PC-3 (cell line): ENCODE results near the gene TNNT1. TPM values are rescaled to one million over a fixed set of nuclear protein-coding genes. Genes with fewer than 3 reads are reported as not detected.
A peak's percentile ranks its signal among the peaks of the same experiment; 100 is the strongest.

Experiments used
- ATAC-seq: fragments of 200-7000 bp; cut with Tn5 transposase; 2 replicates; pipeline ENCODE4 v1.9.1; 2020; ENCODE audit warnings: mild to moderate bottlenecking, moderate library complexity
- BruUV-seq: library from RNA; stranded (reverse); fragments of 400-500 nt; replicated peaks from 2 replicates; lab custom pipeline; 2021; lab: Mats Ljungman, UMichigan
- CTCF ChIA-PET: fragments of 300-600 bp; sonication (Branson Sonifier 250); formaldehyde crosslinking; loops from one replicate; lab custom pipeline; 2022; ENCODE audit warnings: antibody characterized with exemption; lab: Charles Lee
- POLR2A ChIA-PET: fragments of 300-600 bp; sonication (Branson Sonifier 250); formaldehyde crosslinking; loops from one replicate; lab custom pipeline; 2022; ENCODE audit warnings: antibody characterized with exemption; ENCODE audit not compliant: unreplicated experiment; lab: Charles Lee
- DNase-seq: peaks from one replicate; pipeline ENCODE4 v3.0.0-alpha.2; 2015
- H2AFZ ChIP-seq: fragments of 300-600 bp; sonication (generic); 2 replicates; pipeline ENCODE4 v1.6.0; 2016; ENCODE audit warnings: antibody characterized with exemption, low read length
- H3F3A ChIP-seq: fragments of 300-600 bp; sonication (generic); one replicate; pipeline ENCODE4 v1.6.0; 2017; ENCODE audit warnings: antibody characterized with exemption, low read length, control low read depth, mild to moderate bottlenecking; ENCODE audit not compliant: unreplicated experiment
- H3K27ac ChIP-seq: fragments of 300-600 bp; sonication (generic); 2 replicates; pipeline ENCODE4 v1.5.1; 2016; ENCODE audit warnings: mild to moderate bottlenecking, low read length
- H3K27me3 ChIP-seq: fragments of 300-600 bp; sonication (generic); 2 replicates; pipeline ENCODE4 v1.6.1; 2016; ENCODE audit warnings: low read length, mixed read lengths
- H3K36me3 ChIP-seq: fragments of 300-600 bp; sonication (generic); 2 replicates; pipeline ENCODE4 v1.6.1; 2016; ENCODE audit warnings: low read depth, mixed run types, low read length, mixed read lengths
- H3K4me1 ChIP-seq: fragments of 300-600 bp; sonication (generic); 2 replicates; pipeline ENCODE4 v1.5.1; 2016; ENCODE audit warnings: low read length; ENCODE audit not compliant: insufficient read depth
- H3K4me2 ChIP-seq: fragments of 300-600 bp; sonication (generic); 2 replicates; pipeline ENCODE4 v1.6.0; 2016; ENCODE audit warnings: low read length
- H3K4me3 ChIP-seq: fragments of 300-600 bp; sonication (generic); 2 replicates; pipeline ENCODE4 v1.5.1; 2016; ENCODE audit warnings: mild to moderate bottlenecking, low read length, mixed read lengths
- H3K79me2 ChIP-seq: fragments of 300-600 bp; sonication (generic); 2 replicates; pipeline ENCODE4 v1.6.1; 2017; ENCODE audit warnings: low read length, mixed read lengths
- H3K9ac ChIP-seq: fragments of 300-600 bp; sonication (generic); 2 replicates; pipeline ENCODE4 v1.6.0; 2016; ENCODE audit warnings: mild to moderate bottlenecking, low read length
- H3K9me2 ChIP-seq: fragments of 300-600 bp; sonication (generic); replicated peaks from 2 replicates; pipeline ENCODE4 v1.6.1; 2016; ENCODE audit warnings: mixed run types, low read length, mixed read lengths
- H3K9me3 ChIP-seq: fragments of 300-600 bp; sonication (generic); 2 replicates; pipeline ENCODE4 v1.6.1; 2016; ENCODE audit warnings: low read length, mixed read lengths
- H4K20me1 ChIP-seq: fragments of 300-600 bp; sonication (generic); 2 replicates; pipeline ENCODE4 v1.6.1; 2016; ENCODE audit warnings: low read length, mixed read lengths
- EZH2 ChIP-seq: fragments of 300-600 bp; sonication (generic); IDR thresholded peaks from one replicate; pipeline ENCODE4 v1.6.1; 2017; ENCODE audit warnings: antibody characterized with exemption, mild to moderate bottlenecking, low read length; ENCODE audit not compliant: unreplicated experiment
- EZH2phosphoT487 ChIP-seq: fragments of 300-600 bp; sonication (generic); IDR thresholded peaks from 2 replicates; pipeline ENCODE4 v1.6.1; 2018; ENCODE audit warnings: mild to moderate bottlenecking, antibody characterized with exemption, low read length, borderline replicate concordance
- intact Hi-C: fragments of 100-400 bp; cut with micrococcal nuclease; formaldehyde crosslinking; loops from 2 replicates; pipeline ENCODE4 v1.9.0; 2023
- total RNA-seq: library from RNA; depleted of rRNA; stranded (reverse); fragments of >200 nt; gene quantifications from 2 replicates; pipeline ENCODE4 v1.2.3, GENCODE V29; 2014
- TF ChIP-seq, protein P1 (sequence below): fragments of 300-600 bp; sonication (generic); conservative IDR thresholded peaks from 2 replicates; pipeline ENCODE4 v1.5.1; 2017; ENCODE audit warnings: antibody characterized with exemption, low read depth, mild to moderate bottlenecking, low read length

The TNNT1 gene
- total RNA-seq, 1 experiment from 2014 or later = 266 TPM

DNA sequence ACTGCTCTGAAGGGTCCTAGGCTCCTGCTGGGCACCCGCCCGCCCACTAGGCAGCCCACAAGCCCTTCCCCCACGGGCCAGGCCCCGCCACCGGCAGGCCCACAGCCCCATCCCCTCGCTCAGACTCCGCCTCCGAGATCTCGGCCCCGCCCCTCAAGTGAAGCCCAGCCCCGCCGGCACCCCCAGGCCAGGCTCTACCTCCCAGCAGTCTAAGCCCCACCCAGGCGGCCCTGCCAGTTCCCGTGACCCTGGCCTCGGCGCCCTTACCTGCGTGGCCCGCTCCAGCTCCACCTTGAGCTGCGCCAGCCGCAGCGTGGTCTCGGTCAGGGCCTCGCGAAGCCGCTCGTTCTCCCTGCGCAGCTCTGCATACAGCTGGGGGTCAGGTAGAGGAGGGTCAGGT lies 57.1 kb downstream of the TNNT1 start:
- Histone ChIP-seq H3K36me3 (peaks cover 19% of the 10 kb centered on the region; the same call in 1 of the 2 replicates), H3K4me1 (no peaks in the 10 kb centered on the region), H3K9me3 (no peaks in the 10 kb centered on the region), H4K20me1 (no peaks in the 10 kb centered on the region), H3K27ac (no peak overlapping the region), H3K79me2 (no peaks in the 10 kb centered on the region), H3K27me3 (no peaks in the 10 kb centered on the region), H3F3A (no peaks in the 10 kb centered on the region), H3K9ac (no peak overlapping the region), H3K9me2 (no peaks in the 10 kb centered on the region), H3K4me3 (no peak overlapping the region), H3K4me2 (no peak overlapping the region), H2AFZ (no peak overlapping the region)
- POLR2A ChIA-PET = no interaction called here
- TF ChIP-seq EZH2 (no peak), EZH2phosphoT487 (no peak)
- TF ChIP-seq, protein P1, sequence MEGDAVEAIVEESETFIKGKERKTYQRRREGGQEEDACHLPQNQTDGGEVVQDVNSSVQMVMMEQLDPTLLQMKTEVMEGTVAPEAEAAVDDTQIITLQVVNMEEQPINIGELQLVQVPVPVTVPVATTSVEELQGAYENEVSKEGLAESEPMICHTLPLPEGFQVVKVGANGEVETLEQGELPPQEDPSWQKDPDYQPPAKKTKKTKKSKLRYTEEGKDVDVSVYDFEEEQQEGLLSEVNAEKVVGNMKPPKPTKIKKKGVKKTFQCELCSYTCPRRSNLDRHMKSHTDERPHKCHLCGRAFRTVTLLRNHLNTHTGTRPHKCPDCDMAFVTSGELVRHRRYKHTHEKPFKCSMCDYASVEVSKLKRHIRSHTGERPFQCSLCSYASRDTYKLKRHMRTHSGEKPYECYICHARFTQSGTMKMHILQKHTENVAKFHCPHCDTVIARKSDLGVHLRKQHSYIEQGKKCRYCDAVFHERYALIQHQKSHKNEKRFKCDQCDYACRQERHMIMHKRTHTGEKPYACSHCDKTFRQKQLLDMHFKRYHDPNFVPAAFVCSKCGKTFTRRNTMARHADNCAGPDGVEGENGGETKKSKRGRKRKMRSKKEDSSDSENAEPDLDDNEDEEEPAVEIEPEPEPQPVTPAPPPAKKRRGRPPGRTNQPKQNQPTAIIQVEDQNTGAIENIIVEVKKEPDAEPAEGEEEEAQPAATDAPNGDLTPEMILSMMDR = no peak
- ATAC-seq = no peak
- intact Hi-C loops = no loop called here
- DNase-seq = no peak
- BruUV-seq = no TSS peak
- CTCF ChIA-PET = no interaction called here

GRCh38 chr19:55091126-55091910 lies 57.7 kb downstream of the TNNT1 start:
- TF ChIP-seq EZH2phosphoT487 (no peak), EZH2 (no peak)
- TF ChIP-seq, protein P1 = no peak
- Histone ChIP-seq H3F3A (no peaks in the 10 kb centered on the region), H3K27ac (no peak overlapping the region), H2AFZ (no peak overlapping the region), H3K4me1 (no peaks in the 10 kb centered on the region), H3K27me3 (no peaks in the 10 kb centered on the region), H3K9me3 (no peaks in the 10 kb centered on the region), H3K79me2 (no peaks in the 10 kb centered on the region), H3K9ac (no peak overlapping the region), H3K4me3 (no peak overlapping the region), H3K9me2 (no peaks in the 10 kb centered on the region), H3K36me3 (peaks cover 19% of the 10 kb centered on the region; the same call in 1 of the 2 replicates), H3K4me2 (no peak overlapping the region), H4K20me1 (no peaks in the 10 kb centered on the region)
- no peak for ATAC-seq
- TSS peak; percentile 71 for BruUV-seq
- CTCF ChIA-PET = no interaction called here
- no peak for DNase-seq
- intact Hi-C loops = no loop called here
- POLR2A ChIA-PET = no interaction called here

- CTCF ChIA-PET = no interaction called here
- no peaks in the 10 kb centered on the region for H4K20me1 ChIP-seq
- no TSS peak for BruUV-seq
- no peak overlapping the region for H2AFZ ChIP-seq
- intact Hi-C loops = no loop called here
- no peak overlapping the region for H3K27ac ChIP-seq
- ATAC-seq = no peak
- no peaks in the 10 kb centered on the region for H3K9me2 ChIP-seq
- H3K4me1 ChIP-seq = no peaks in the 10 kb centered on the region
- TF ChIP-seq EZH2phosphoT487 = no peak
- TF ChIP-seq, protein P1 = no peak
- TF ChIP-seq EZH2 = no peak
- no peaks in the 10 kb centered on the region for H3K79me2 ChIP-seq
- H3K27me3 ChIP-seq = no peaks in the 10 kb centered on the region
- H3F3A ChIP-seq = no peaks in the 10 kb centered on the region
- no peak for DNase-seq
- H3K4me2 ChIP-seq = no peak overlapping the region
- H3K36me3 ChIP-seq = peaks cover 19% of the 10 kb centered on the region; the same call in 1 of the 2 replicates
- POLR2A ChIA-PET = no interaction called here
- H3K4me3 ChIP-seq = no peak overlapping the region
- no peak overlapping the region for H3K9ac ChIP-seq
- H3K9me3 ChIP-seq = no peaks in the 10 kb centered on the region
Observed at GRCh38 chr19:55090564-55090963, 58.4 kb downstream of the TNNT1 start.
